ENCODE results near the gene PFKFB4.

PFKFB4 gene

GRCh38 chr3:48556796-48557626, at the start of gene PFKFB4:
TSS of gene PFKFB4 (minus strand) at chr3:48556803. CDS start at chr3:48556777, 26 bp downstream.
- DNase-seq, result peak; percentile 72 to 100 (median 100)

GRCh38 chr3:48601622-48601994, 45.0 kb upstream of the PFKFB4 start:
- no peak for DNase-seq

DNA sequence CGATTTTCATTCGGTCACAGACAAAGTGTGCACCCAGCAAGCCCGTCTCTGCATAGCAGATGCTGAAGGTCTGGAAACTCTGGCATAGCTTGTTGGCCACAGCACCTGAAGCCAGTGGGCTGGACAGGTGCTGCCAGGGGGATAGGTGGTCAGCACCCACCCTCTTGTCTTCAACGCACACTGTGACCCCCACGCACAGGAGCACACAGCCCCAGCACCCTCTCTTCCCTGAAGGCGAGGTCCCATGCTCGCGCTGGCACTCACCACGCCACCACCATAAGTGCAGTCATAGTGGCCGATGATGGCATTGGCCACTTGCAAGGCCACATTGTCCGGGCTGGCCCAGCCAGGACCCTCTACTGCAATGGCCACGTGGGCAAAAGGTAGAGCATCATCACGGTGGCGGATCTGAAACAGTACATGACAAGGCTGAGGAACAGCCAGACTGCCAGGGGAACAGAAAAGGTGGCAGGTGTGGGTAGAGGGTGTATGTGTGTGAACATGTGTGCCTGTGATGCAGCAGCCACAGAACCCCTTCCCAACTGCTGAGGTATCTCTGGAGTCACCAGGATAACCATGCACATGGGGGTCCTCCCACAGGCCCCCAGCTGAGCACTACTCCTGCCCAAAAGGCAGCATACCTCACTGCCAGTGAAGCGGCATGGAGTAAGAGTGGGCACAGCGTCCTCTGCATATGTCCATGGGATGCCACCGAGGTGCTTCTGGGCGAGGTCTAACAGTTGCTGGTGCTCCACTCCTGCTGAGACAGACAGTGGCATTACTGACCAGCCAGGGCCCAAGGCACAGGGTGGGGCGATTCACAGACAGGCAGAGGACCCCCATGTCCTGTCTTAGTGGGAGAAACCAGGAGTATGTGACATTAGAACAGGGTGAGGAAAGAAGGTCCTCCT, 44.4 kb upstream of the PFKFB4 start:
- DNase-seq, result no peak

- DNase-seq, result no peak
These were observed 43.1 kb upstream of the PFKFB4 start for GRCh38 chr3:48599509-48600285.

GRCh38 chr3:48599077-48599501, 42.5 kb upstream of the PFKFB4 start:
- DNase-seq, result no peak

- DNase-seq, result peak in 3 of 14 donors; percentile 22 to 54 (median 44)
These were observed 41.9 kb upstream of the PFKFB4 start for GRCh38 chr3:48598323-48599076.

GRCh38 chr3:48597408-48597800, 40.8 kb upstream of the PFKFB4 start:
- DNase-seq, result no peak

GRCh38 chr3:48596676-48597407, 40.2 kb upstream of the PFKFB4 start:
- no peak for DNase-seq

GRCh38 chr3:48596157-48596556, 39.6 kb upstream of the PFKFB4 start:
- DNase-seq, result no peak

DNA sequence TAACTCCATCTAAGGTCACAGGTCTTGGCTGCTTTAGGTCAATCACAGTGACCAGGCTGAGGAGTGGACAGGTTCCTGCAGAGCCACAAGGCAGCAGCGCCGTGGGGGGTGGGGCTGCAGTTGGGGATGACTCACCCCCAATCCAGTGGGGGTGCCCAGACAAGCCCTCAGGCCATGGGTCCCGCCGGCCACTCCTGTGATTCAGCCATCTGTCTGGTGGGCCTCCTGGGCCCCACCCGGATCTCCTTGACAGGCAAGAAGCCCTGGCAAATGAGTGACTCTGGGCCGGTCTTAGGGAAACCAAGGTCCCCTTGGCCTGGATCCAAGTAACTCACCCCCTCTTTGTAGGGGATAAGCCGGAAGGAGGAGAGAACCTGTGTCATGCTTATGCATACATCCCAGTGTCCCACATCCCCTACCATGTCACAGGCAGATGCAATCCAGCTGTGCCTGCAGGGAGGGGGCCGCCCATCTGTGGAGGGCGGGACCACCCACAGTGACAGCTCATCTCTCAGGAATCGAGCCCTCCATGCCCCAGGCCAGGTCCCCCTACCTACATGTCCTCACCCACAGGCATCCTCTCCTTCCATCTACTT, 39.0 kb upstream of the PFKFB4 start:
- peak in 2 of 14 donors; percentile 1 to 45 for DNase-seq

DNA sequence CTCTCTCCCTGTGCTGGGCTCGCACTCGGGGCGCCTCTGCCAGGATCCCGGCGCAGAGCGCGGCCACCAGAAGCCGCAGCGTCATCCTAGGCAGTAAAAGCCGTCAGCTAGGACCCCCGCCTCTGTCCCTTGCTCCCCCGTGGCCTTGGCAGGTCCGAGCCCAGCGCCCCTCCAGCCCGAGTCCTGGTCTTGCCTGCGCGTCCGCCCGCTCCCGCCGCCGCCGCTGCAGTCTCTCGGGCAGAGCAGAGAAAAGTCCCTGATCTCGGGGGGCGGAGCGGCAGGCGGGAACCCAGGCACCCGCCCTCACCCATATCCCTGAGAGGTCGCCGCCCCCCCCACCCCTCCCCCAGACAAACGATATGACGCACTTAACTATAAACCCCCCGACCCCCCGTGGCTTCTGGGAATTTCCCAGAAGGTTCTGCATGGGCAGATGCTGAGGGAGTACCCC, 38.5 kb upstream of the PFKFB4 start, which contains the start of gene COL7A1:
TSS of gene COL7A1 (minus strand) at position 255 of the 451 bp plus-strand sequence. CDS start at position 85, 170 bp downstream.
- DNase-seq, result no peak

GRCh38 chr3:48594417-48595049, 37.9 kb upstream of the PFKFB4 start:
- peak in 1 of 14 donors; percentile 10 for DNase-seq

GRCh38 chr3:48593337-48593736, 36.7 kb upstream of the PFKFB4 start:
- no peak for DNase-seq

- no peak for DNase-seq
These were observed 36.0 kb upstream of the PFKFB4 start for GRCh38 chr3:48592519-48593087.

DNA sequence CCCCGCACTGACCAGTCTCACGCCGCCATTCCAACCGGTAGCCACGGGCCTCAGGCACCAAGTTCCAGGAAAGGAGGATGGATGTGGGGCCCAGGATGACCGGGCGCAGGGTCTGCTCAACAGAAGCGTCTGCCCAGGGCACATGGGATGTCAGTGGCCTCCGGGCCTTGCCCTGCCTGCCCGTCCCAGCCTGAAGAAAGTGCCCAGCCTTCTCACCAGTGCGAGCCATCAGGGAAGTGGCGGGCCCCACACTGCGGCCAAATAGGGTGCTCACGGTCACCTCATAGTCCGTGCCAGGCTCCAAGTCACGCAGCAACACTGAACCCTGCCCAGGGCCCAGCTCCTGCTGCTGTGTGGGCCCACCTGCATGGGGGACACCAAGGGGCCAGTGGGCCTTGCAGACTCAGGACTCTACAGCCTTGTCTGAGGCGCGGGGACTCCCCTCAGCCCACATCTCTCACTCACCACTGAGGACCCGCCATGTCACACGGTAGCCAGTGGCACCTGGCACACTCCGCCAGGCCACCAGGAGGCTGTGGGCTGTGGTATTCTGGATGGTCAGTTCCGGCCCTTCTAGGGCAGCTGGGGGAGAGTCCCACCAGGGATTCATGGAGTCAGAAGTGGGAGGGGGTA, 35.4 kb upstream of the PFKFB4 start:
- DNase-seq, result no peak

DNA sequence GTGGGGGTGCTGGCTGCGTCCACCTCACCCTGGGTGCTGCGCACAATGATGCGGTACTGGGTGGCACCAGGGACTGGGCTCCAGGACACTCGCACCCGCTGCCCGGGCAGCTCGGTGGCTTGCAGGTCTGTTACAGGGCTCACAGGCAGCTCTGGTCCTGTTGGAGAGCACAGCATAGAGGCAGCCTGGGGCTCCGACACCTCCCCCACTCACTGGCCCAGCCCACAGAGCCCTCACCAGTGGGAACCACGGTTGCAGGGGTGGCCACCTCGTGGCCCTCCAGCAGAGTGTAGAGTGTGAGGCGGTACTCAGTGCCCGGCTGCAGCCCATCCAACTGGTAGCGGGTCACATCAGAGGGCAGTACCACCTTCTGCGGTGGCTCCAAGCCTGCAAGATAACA, 34.8 kb upstream of the PFKFB4 start:
- DNase-seq, result no peak

- DNase-seq, result no peak
These were observed 31.6 kb upstream of the PFKFB4 start for GRCh38 chr3:48588230-48588629.

DNA sequence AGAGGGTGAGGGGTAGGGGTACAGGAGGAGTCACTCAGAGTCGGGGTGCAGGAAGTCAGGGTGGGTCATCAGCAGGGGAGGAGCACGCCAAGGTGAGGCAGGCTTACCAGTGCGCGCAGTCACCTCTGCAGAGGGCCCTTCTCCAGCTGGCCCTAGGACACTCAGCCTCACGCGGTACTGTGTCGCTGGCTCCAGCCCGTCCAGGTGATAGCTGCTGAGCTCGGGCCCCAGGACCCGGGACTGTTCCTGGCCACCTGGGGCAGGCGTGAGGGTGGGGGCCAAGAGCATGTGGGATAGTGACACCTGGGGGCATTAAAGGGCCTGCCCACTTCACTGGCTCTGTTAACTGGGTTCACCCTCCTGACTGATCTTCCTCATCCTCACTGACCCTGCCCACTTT, 31.1 kb upstream of the PFKFB4 start:
- no peak for DNase-seq

- DNase-seq, result no peak
These were observed 28.8 kb upstream of the PFKFB4 start for GRCh38 chr3:48585411-48585810.

Data from C1 segment of cervical spinal cord (tissue), 14 donors.